Colonic mucosa (tissue), 4 donors: ENCODE results near the gene OR1I1. TPM values are rescaled to one million over a fixed set of nuclear protein-coding genes. Genes with fewer than 3 reads are reported as not detected.

Source experiments
- DNase-seq: peaks from one replicate; pipeline ENCODE4 v3.0.0-alpha.2; 2020
- H3K27ac ChIP-seq: fragments of 200-600 bp; one replicate; pipeline ENCODE4 v1.8.0; 2021
- H3K27me3 ChIP-seq: fragments of 200-600 bp; one replicate; pipeline ENCODE4 v1.8.0; 2021
- H3K36me3 ChIP-seq: fragments of 200-600 bp; one replicate; pipeline ENCODE4 v1.8.0; 2021
- H3K4me1 ChIP-seq: fragments of 200-600 bp; one replicate; pipeline ENCODE4 v1.8.0; 2021; ENCODE audit warnings: mild to moderate bottlenecking
- H3K4me3 ChIP-seq: fragments of 200-600 bp; one replicate; pipeline ENCODE4 v1.8.0; 2021
- H3K9ac ChIP-seq, 2 donors: one replicate each; pipeline ENCODE4 v1.7.0; 2013; ENCODE audit warnings: control low read depth in 2 of 2, low read depth in 2 of 2, low read length in 2 of 2
- H3K9me3 ChIP-seq: fragments of 200-600 bp; one replicate; pipeline ENCODE4 v1.8.0; 2021
- intact Hi-C: fragments of 100-400 bp; cut with DNase I; formaldehyde crosslinking; loops from one replicate; pipeline ENCODE4 v1.14.1; 2022
- total RNA-seq, 2 donors: library from RNA; stranded (reverse); fragmentation: NEBNext Ultra II Directional in 1 of 2; extraction: Animal tissue kit (Norgen Biotek cat#: 25700) in 1 of 2; gene quantifications; one replicate each; pipeline ENCODE4 v1.2.1, GENCODE V29; 2021
- TF ChIP-seq, protein P1 (sequence below): fragments of 200-600 bp; IDR thresholded peaks from one replicate; pipeline ENCODE4 v1.8.0; 2022; ENCODE audit warnings: antibody characterized with exemption, mild to moderate bottlenecking
- donor health status: healthy.
- donor health status: DM: no; HTN: no; CAD: no.
- donor health status: DM: no; HTN: no; CAD: no.

The OR1I1 gene, protein sequence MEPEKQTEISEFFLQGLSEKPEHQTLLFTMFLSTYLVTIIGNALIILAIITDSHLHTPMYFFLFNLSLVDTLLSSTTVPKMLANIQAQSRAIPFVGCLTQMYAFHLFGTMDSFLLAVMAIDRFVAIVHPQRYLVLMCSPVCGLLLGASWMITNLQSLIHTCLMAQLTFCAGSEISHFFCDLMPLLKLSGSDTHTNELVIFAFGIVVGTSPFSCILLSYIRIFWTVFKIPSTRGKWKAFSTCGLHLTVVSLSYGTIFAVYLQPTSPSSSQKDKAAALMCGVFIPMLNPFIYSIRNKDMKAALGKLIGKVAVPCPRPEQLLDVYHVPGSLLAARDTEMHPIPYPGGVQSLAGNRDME
- total RNA-seq = not detected

DNA sequence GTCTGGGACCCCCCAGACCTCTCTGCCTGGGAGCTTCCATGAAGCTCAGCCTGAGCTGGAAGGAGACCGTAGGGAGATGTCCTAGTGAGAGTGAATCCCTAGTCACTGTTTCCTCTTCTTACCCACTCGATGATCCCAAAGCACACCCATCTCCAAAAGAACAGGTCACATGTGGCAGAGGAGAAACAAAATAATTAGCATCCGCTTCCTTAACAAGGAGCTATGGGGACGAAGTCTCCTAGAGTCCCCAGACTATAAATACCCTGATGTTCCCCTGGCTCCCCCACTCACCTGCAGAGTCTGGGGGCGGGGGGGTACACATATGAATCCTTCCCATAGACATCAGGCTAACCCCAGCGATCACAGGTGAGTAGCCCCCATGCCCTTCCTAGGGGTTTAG, at the start of gene OR1I1:
OR1I1 (plus strand) TSS at position 301 of the 400 bp plus-strand sequence. CDS start 4,855 bp downstream, outside the sequence.
- Histone ChIP-seq H3K4me1 (no peaks in the 10 kb centered on the region), H3K27ac (no peak within 1 kb of the TSS), H3K27me3 (no peaks in the 10 kb centered on the region), H3K9ac (no peak within 1 kb of the TSS), H3K4me3 (no peak within 1 kb of the TSS), H3K36me3 (no peaks in the 10 kb centered on the region), H3K9me3 (no peaks in the 10 kb centered on the region)
- TF ChIP-seq, protein P1, sequence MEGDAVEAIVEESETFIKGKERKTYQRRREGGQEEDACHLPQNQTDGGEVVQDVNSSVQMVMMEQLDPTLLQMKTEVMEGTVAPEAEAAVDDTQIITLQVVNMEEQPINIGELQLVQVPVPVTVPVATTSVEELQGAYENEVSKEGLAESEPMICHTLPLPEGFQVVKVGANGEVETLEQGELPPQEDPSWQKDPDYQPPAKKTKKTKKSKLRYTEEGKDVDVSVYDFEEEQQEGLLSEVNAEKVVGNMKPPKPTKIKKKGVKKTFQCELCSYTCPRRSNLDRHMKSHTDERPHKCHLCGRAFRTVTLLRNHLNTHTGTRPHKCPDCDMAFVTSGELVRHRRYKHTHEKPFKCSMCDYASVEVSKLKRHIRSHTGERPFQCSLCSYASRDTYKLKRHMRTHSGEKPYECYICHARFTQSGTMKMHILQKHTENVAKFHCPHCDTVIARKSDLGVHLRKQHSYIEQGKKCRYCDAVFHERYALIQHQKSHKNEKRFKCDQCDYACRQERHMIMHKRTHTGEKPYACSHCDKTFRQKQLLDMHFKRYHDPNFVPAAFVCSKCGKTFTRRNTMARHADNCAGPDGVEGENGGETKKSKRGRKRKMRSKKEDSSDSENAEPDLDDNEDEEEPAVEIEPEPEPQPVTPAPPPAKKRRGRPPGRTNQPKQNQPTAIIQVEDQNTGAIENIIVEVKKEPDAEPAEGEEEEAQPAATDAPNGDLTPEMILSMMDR = no peak
- intact Hi-C loops = no loop called here
- no peak for DNase-seq

DNA sequence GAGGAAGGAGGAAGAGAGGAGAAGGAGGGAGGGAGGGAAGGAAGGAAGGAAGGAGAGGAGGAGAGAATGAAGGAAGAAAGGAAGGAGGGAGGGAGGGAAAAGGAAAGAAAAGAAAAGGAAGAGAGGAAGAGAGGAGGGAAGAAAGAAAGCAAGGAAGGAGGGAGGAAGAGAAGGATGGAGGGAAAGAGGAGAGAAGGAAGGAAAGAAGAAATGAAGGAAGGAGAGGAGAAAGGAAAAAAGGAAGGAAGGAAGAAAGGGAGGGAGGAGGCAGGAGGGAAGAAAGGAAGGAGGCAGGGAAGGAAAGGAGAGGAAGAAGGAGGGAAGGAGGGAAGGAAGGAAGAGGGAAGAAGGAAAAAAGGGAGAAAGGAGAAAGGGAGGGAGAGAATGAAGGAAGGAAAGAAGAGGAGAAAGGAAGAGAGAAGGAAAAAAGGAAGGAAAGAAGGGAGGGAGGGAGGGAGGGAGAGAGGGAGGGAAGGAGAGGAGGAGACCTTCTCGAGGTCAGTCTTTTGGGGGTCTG, 46.2 kb upstream of the OR1I1 start:
- TF ChIP-seq, protein P1 = no peak
- DNase-seq = no peak
- H3K27ac ChIP-seq = no peak overlapping the region
- H3K27me3 ChIP-seq = no peaks in the 10 kb centered on the region
- no peak overlapping the region for H3K9ac ChIP-seq
- no peaks in the 10 kb centered on the region for H3K9me3 ChIP-seq
- H3K4me1 ChIP-seq = no peaks in the 10 kb centered on the region
- intact Hi-C loops = no loop called here
- H3K36me3 ChIP-seq = no peaks in the 10 kb centered on the region
- H3K4me3 ChIP-seq = no peak overlapping the region

DNA sequence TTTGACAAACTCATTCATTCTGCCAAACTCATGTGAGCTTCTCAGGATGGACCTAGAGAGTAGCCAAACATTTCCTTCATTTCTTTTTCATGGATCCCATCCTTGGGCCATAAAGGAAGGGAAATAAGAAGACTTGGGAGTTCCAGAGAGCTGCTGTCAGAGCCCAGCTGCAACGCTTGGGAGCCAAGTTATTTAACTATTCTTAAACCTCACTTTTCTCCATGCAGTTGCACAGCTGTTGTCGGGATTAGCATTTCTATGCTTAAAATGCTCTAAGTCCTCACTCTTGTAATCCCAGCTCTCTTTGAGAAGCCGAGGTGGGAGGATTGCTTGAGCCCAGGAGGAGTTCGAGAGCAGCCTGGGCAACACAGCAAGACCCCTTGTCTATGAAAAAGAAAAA, 44.4 kb upstream of the OR1I1 start:
- intact Hi-C loops = no loop called here
- Histone ChIP-seq H3K36me3 (no peaks in the 10 kb centered on the region), H3K27ac (no peak overlapping the region), H3K4me3 (no peak overlapping the region), H3K9me3 (no peaks in the 10 kb centered on the region), H3K4me1 (no peaks in the 10 kb centered on the region), H3K27me3 (no peaks in the 10 kb centered on the region), H3K9ac (no peak overlapping the region)
- TF ChIP-seq, protein P1 = no peak
- DNase-seq = no peak

DNA sequence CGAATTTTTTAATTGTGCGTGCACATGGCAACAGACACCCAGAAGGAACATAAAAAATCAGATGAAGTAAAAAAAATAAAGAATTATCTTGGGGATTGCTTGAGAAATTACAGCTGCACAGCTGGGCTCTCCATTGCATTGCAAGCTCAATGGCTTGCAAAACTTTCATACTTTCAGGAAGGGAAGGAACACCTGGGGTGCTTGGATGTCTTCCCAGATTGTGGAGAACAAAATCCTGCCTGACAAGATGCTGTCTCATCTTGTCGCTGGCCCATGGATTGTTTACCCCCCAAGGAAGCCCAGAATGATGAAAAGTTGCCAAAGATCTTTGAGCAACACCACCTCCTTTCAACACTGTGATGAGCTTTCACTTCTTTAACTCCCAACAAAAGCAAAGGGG, 43.7 kb upstream of the OR1I1 start:
- H3K9me3 ChIP-seq = no peaks in the 10 kb centered on the region
- no peak overlapping the region for H3K4me3 ChIP-seq
- TF ChIP-seq, protein P1 = no peak
- no peaks in the 10 kb centered on the region for H3K36me3 ChIP-seq
- H3K27me3 ChIP-seq = no peaks in the 10 kb centered on the region
- no peak overlapping the region for H3K9ac ChIP-seq
- no peak overlapping the region for H3K27ac ChIP-seq
- no peaks in the 10 kb centered on the region for H3K4me1 ChIP-seq
- intact Hi-C loops = no loop called here
- no peak for DNase-seq

DNA sequence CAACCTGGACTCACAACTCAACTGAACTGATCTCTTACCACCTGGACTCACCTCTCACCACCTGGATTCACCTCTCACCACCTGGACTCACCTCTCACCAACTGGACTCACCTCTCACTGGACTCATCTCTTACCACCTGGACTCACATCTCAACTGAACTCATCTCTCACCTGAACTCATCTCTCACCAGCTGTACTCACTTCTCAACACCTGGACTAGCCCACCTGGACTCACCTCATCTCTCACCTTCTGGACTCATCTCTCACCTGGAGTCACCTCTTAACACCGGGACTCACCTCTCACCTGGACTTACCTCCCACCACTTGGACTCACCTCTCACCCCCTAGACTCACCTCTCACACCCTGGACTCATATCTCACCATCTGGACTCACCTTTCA, 40.0 kb upstream of the OR1I1 start:
- Histone ChIP-seq H3K4me3 (no peak overlapping the region), H3K9ac (no peak overlapping the region), H3K27ac (no peak overlapping the region), H3K27me3 (no peaks in the 10 kb centered on the region), H3K9me3 (no peaks in the 10 kb centered on the region), H3K4me1 (no peaks in the 10 kb centered on the region), H3K36me3 (no peaks in the 10 kb centered on the region)
- TF ChIP-seq, protein P1 = no peak
- no peak for DNase-seq
- intact Hi-C loops = no loop called here
